ENCODE data around the gene SLC44A5.

- TF ChIP-seq EGR1 (IDR thresholded peaks at IDR 0.05) (no peak), FOXM1 (IDR thresholded peaks at IDR 0.05; ENCODE audit: borderline replicate concordance, low read depth) (no peak), TCF12 (IDR thresholded peaks at IDR 0.05; ENCODE audit: low read depth) (no peak), CEBPB (IDR thresholded peaks at IDR 0.05) (no peak), USF1 (IDR thresholded peaks at IDR 0.05) (no peak), RAD21 (IDR thresholded peaks at IDR 0.05; ENCODE audit: low read depth) (no peak), CREB1 (IDR thresholded peaks at IDR 0.05; ENCODE audit: low read depth) (no peak), TAF1 (IDR thresholded peaks at IDR 0.05; ENCODE audit: low read depth) (no peak), NFIC (IDR thresholded peaks at IDR 0.05) (no peak), MAX (IDR thresholded peaks at IDR 0.05) (no peak), EP300 (IDR thresholded peaks at IDR 0.05; ENCODE audit: borderline replicate concordance) (no peak)
These were observed 439.9 kb downstream of the SLC44A5 start for GRCh38 chr1:75170981-75171380.

All from Ishikawa (cell line).